Measurements from ENCODE around the gene PRSS53. TPM values are rescaled to one million over a fixed set of nuclear protein-coding genes. Genes with fewer than 3 reads are reported as not detected.
A peak's percentile ranks its signal among the peaks of the same experiment; 100 is the strongest.

The PRSS53 gene
- total and polyA plus RNA-seq, 12 donors, result 0.21 to 2.9 (median 0.51) TPM

DNA sequence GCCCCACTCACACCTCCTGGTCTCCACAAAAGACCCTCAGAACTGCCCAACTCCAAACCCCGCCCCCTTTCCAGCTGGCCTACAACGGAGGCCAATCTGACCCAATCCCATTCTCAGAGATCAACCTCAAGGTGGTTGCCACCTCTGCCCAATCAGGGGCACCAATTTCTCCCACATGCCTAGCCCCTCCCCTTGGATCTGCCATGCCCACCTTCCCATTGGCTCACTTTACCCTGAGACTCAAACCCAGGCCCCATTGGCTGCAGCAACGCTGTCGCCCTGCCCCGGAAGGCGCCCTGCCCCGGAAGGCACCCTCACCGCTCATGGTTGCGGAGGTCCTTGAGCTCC, 25.3 kb downstream of the PRSS53 start:
- no peak for DNase-seq
- Histone ChIP-seq H3K36me3 (peaks cover 0 to 47% (median 19%) of the 10 kb centered on the region in 9 donors), H3K27ac (peak overlapping the region in 3 of 10 donors; percentile 35 to 85 (median 81)), H3K27me3 (no peaks in the 10 kb centered on the region), H3K4me1 (peaks cover 4 to 35% (median 13%) of the 10 kb centered on the region in 9 donors), H3K4me3 (peak overlapping the region in 1 of 10 donors; percentile 8), H3K9me3 (no peaks in the 10 kb centered on the region)
- 95% methylated on average over 9 of the region's 9 CpGs for WGBS, 2 donors
- intact Hi-C loops (cut with DNase I), result no loop called here
- TF ChIP-seq, protein P1, sequence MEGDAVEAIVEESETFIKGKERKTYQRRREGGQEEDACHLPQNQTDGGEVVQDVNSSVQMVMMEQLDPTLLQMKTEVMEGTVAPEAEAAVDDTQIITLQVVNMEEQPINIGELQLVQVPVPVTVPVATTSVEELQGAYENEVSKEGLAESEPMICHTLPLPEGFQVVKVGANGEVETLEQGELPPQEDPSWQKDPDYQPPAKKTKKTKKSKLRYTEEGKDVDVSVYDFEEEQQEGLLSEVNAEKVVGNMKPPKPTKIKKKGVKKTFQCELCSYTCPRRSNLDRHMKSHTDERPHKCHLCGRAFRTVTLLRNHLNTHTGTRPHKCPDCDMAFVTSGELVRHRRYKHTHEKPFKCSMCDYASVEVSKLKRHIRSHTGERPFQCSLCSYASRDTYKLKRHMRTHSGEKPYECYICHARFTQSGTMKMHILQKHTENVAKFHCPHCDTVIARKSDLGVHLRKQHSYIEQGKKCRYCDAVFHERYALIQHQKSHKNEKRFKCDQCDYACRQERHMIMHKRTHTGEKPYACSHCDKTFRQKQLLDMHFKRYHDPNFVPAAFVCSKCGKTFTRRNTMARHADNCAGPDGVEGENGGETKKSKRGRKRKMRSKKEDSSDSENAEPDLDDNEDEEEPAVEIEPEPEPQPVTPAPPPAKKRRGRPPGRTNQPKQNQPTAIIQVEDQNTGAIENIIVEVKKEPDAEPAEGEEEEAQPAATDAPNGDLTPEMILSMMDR (IDR thresholded peaks at IDR 0.05), result no peak
- no peak for ATAC-seq

DNA sequence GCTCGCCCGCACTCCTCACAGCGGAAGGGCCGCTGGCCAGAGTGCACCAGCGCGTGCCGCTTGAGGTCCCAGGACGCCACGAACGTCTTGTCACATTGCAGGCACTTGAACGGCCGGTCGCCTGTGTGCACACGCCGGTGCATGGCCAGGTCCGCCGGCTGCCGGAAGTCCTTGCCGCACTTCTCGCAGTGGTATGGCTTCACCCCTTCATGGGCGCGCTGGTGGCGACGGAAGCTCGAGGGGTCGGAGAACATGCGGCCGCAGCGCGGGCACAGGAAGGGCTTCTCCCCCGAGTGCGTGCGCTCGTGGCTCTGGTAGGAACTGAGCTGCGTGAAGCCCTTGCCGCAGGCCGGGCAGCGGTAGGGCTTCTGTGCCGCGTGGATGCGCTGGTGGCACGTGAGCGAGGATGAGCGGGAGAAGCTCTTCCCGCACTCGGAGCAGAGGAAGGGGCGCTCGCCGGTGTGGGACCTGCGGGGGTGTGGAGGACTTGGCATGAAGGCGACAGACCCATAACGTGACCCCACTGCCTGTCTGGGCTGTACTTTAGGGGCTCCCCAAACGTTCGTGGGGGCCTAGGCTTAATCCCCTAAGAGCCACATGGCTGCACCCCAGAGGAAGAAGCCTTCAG, 26.8 kb downstream of the PRSS53 start:
- WGBS, 2 donors, result 96 to 97% methylated on average over 53 to 54 of the region's 54 CpGs
- TF ChIP-seq, protein P1 (IDR thresholded peaks at IDR 0.05), result no peak
- ATAC-seq (no peak), DNase-seq (no peak)
- Histone ChIP-seq H3K9me3 (no peaks in the 10 kb centered on the region), H3K4me1 (peaks cover 4 to 35% (median 13%) of the 10 kb centered on the region in 9 donors), H3K36me3 (peaks cover 0 to 58% (median 26%) of the 10 kb centered on the region in 9 donors), H3K27ac (no peak overlapping the region), H3K4me3 (no peak overlapping the region), H3K27me3 (no peaks in the 10 kb centered on the region)
- intact Hi-C loops (cut with DNase I), result no loop called here

DNA sequence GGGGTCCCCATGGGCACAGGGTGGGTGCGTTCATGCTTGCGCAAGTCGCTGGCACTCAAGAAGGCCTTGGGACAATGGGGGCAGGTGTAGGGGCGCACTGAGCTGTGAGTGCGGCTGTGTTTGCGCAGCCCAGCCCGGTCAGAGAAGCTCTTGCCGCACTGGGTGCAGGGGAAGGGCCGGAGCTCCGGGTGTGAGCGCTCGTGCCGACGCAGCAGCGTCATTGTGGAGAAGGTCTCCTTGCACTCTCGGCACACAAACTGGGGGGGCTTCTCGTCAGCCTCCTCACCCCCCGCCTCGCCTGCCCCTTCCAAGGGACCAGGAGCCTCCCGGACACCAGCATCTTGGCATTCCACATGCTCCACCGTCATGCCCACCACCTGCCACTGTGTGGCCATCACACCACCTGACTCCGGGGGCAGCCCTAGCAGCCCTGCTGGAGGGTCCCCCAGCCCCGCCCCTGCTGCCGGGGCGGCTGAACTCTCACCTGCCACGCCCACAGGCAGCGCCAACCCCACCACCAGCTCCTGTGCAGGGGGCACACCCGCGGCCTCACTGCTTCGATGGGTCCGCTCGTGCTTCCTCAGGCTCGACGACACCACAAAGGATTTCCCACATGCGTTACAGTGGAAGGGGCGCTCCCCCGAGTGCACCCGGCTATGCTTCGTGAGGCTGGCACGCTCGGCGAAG, 27.5 kb downstream of the PRSS53 start:
- Histone ChIP-seq H3K4me1 (peaks cover 4 to 34% (median 13%) of the 10 kb centered on the region in 9 donors), H3K4me3 (no peak overlapping the region), H3K27ac (no peak overlapping the region), H3K27me3 (no peaks in the 10 kb centered on the region), H3K9me3 (no peaks in the 10 kb centered on the region), H3K36me3 (peaks cover 0 to 58% (median 26%) of the 10 kb centered on the region in 9 donors)
- no peak for ATAC-seq
- no peak for DNase-seq
- TF ChIP-seq, protein P1 (IDR thresholded peaks at IDR 0.05), result no peak
- intact Hi-C loops (cut with DNase I), result no loop called here
- 95 to 96% methylated on average over 41 to 42 of the region's 42 CpGs for WGBS, 2 donors

DNA sequence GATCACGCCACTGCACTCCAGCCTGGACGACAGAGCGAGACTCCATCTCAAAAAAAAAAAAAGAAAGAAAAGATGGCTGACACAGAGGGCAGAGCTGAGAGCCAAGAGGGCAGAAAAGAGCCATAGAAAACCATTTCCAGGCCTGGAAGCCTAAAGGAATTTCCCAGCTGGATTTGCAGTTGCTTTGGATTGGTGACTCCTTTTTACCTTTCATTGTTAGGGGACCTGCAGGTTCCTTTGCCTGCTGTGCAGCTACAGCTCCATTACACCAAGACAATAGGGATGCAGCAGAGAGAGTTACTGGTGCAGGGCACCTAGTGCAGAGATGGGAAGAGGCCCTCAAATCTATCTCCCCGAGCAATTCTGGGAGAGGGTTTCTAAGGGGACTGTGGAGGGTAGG, 33.1 kb downstream of the PRSS53 start:
- intact Hi-C loops (cut with DNase I), result no loop called here
- ATAC-seq, result no peak

More for the DNA sequence above, 33.1 kb downstream of the PRSS53 start:
- 85% methylated on average over 4 of the region's 4 CpGs for WGBS, 2 donors
- Histone ChIP-seq H3K36me3 (peaks cover 0 to 27% (median 15%) of the 10 kb centered on the region in 9 donors), H3K4me1 (peaks cover 0 to 13% (median 0%) of the 10 kb centered on the region in 9 donors), H3K9me3 (no peaks in the 10 kb centered on the region), H3K27me3 (no peaks in the 10 kb centered on the region), H3K4me3 (no peak overlapping the region), H3K27ac (no peak overlapping the region)
- TF ChIP-seq, protein P1 (IDR thresholded peaks at IDR 0.05), result no peak
- no peak for DNase-seq
